HepG2 (cell line): ENCODE measurements around the gene LRRC51.

Experiments
- CSRNP2 ChIP-seq: sonication (generic); formaldehyde crosslinking; conservative IDR thresholded peaks from 2 replicates; pipeline ENCODE4 v1.8.0; 2022; ENCODE audit warnings: low read depth, missing genetic modification reagents
- CTCF ChIP-seq: sonication (generic); formaldehyde crosslinking; IDR thresholded peaks from 2 replicates; pipeline ENCODE4 v1.5.0; 2020; ENCODE audit warnings: mild to moderate bottlenecking, missing genetic modification reagents, moderate library complexity
- HOMEZ ChIP-seq: IDR thresholded peaks from 2 replicates; pipeline ENCODE4 v1.6.1; 2016; ENCODE audit warnings: low read depth
- IRF1 ChIP-seq: sonication (generic); formaldehyde crosslinking; IDR thresholded peaks from 2 replicates; pipeline ENCODE4 v1.4.0; 2020; ENCODE audit warnings: low read depth, mild to moderate bottlenecking, missing genetic modification reagents
- MEF2D ChIP-seq: sonication (generic); formaldehyde crosslinking; IDR thresholded peaks from 2 replicates; pipeline ENCODE4 v1.5.1; 2020; ENCODE audit warnings: mild to moderate bottlenecking, missing genetic modification reagents
- PBX3 ChIP-seq: sonication (generic); formaldehyde crosslinking; IDR thresholded peaks from 2 replicates; pipeline ENCODE4 v1.8.1; 2023; ENCODE audit warnings: missing genetic modification reagents, inconsistent platforms, borderline replicate concordance
- ZBTB44 ChIP-seq: sonication (generic); formaldehyde crosslinking; IDR thresholded peaks from 2 replicates; pipeline ENCODE4 v1.4.0; 2020; ENCODE audit warnings: missing genetic modification reagents
- ZBTB7A ChIP-seq: sonication (generic); formaldehyde crosslinking; IDR thresholded peaks from 2 replicates; pipeline ENCODE4 v1.8.0; 2022; ENCODE audit warnings: mild to moderate bottlenecking, missing genetic modification reagents
- ZNF512 ChIP-seq: sonication (generic); formaldehyde crosslinking; IDR thresholded peaks from 2 replicates; pipeline ENCODE4 v1.4.0; 2020; ENCODE audit warnings: mild to moderate bottlenecking, missing genetic modification reagents
- ZNF691 ChIP-seq: sonication (generic); formaldehyde crosslinking; IDR thresholded peaks from 2 replicates; pipeline ENCODE4 v1.4.0; 2020; ENCODE audit warnings: missing genetic modification reagents, low read depth, mild to moderate bottlenecking, borderline replicate concordance
- ZNF780A ChIP-seq: sonication (generic); formaldehyde crosslinking; IDR thresholded peaks from 2 replicates; pipeline ENCODE4 v1.8.0; 2022; ENCODE audit warnings: mild to moderate bottlenecking, missing genetic modification reagents, moderate library complexity

GRCh38 chr11:72042064-72042745 lies 38.4 kb upstream of the LRRC51 start:
- no peak for TF ChIP-seq ZNF780A (CRISPR knock-in tag)
- no peak for TF ChIP-seq HOMEZ (CRISPR knock-in tag)
- no peak for TF ChIP-seq ZBTB7A (CRISPR knock-in tag)
- TF ChIP-seq IRF1 = no peak
- TF ChIP-seq ZNF691 (CRISPR knock-in tag) = no peak
- TF ChIP-seq CSRNP2 = no peak
- TF ChIP-seq ZBTB44 (CRISPR knock-in tag) = no peak
- no peak for TF ChIP-seq PBX3 (CRISPR knock-in tag)
- no peak for TF ChIP-seq CTCF (CRISPR knock-in tag)
- TF ChIP-seq ZNF512 (CRISPR knock-in tag) = no peak
- no peak for TF ChIP-seq MEF2D (CRISPR knock-in tag)
